Fibroblast of skin of scalp (primary cell): ENCODE measurements around the gene ZNF425.
"Not testable (repeated sequence)": the region's sequence is repeated elsewhere in the genome, so short reads cannot be mapped to it uniquely, and the experiment has no call there.

Source experiments
- DNase-seq: peaks from one replicate; pipeline ENCODE4 v3.0.0-alpha.2; 2013

The ZNF425 gene

DNA sequence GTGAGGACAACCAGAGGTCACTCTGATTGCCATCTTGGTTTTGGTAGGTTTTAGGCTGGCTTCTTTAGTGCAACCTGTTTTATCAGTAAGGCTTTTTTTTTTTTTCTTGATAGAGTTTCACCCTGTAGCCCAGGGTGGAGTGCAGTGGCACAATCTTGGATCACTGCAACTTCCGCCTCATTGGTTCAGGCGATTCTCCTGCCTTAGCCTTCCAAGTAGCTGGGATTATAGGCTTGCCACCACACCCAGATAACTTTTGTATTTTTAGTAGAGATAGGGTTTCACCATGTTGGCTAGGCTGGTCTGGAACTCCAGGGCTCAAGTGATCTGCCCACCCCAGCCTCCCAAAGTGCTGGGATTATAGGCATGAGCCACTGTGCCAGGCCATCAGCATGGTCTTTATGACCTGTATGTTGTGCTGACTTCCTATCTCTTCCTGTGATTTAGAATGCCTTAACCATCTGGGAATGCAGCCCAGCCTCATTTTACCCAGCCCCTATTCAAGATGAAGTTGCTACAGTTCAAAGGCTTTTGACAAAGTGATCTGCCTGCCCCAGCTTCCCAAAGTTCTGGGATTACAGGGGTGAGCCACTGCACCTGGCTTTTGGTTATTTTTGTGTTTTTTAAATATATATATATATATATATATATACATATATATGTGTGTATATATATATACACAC, 7.0 kb upstream of the ZNF425 start:
- no peak for DNase-seq

DNA sequence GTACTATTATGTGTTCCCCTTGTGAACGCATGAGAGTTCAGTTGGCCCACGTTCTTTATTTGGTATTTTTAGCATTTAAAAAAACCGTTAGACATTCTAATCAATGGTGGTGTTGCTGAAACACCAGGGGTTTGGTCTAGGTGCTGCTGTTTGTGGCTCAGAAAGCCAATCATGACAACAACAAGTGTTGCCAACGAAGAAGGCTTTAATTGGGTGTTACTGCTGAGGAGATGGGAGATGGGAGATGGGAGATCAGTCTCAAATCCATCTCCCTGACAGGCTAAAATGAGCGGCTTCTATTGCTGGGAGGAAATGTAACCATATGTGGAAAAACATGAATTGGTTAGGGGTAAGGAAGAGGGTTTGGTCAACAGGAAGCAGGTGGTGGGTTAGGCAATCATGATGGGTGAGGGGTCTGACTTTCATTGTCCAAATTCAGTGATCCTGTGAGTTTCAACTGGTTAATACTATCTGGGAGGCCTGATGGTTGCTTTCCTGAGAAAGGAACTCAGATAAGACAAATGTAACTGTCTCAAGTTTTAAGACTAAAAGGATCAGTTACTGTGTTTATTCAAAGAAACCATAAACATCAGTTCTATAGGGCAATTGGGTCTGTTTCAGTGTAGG, 4.6 kb upstream of the ZNF425 start:
- DNase-seq = no peak

DNA sequence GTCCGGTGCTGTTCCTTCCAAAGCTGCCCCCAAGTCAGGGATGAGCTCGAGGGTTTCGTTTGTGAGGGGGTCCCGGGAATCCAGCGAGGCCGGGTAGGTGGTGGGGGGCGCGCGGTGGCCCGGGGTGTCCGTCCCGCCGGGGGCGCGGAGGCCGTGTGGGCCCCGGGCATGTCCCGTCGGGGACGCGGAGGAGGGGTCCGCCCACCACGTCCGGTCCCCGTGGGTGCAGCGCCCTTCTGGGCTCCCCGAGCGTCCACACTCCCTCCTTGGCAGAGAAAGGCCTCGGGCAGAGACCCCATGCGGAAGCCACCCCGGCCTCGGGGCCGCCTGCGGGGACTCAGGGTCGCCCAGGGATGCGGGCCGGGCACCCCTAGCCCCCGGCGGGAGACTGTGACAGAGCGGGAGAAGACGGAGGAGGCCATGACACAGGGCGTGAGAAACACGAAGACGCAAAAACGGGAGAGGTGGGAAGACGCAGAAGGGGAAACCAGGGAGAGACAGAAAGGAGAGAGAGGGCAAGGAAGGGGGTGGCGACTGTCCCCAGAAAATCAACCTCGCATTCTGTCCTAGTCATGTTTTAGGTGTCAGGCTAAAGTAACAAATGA, 640 bp upstream of the ZNF425 start:
- DNase-seq = peak; percentile 37

DNA sequence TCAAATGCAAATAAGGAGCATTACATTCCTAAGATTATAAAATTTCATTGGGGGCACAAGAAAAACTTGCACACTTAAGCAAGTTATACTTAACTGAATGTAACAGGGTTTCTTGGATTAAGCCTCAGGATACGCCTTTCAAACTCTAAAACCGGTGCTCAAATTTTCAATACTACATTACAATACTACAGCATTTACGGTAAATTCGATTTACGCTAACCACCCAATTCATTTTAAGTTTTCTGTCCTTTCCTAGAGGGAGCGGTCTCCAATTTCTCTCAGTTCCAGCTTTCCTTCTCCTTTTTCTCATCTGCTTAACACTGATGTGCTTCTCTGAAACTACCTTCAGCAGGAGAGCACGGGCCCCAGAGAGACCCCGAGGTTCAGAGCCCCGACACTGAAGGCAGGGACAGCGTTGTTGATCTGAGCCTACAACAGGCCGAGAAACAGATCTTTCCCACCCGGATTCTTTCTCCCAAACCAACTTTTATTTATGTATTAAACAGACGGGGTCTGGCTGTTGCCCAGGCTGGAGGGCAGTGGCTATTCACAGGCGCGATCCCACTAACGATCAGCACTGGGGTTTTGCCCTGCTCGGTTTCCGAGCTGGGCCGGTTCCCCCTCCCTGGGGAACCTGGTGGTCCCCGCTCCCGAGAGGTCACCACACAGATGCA, 798 bp downstream of the ZNF425 start:
- no peak for DNase-seq

DNA sequence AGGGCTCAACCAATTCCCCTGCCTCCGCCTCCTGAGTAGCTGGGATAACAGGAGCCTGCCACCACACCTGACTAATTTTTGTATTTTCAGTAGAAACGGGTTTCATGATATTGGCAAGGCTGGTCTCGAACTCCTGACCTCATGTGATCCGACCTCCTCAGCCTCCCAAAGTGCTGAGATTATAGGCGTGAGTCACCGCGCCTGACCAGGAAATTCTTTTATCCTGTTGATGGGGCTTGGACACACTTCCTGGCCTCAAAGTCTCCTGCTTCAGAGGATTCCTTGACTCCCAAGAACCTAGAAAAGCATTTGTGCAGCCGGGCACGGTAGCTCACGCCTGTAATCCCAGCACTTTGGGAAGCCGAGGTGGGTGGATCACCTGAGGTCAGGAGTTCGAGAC, 16.2 kb downstream of the ZNF425 start:
- DNase-seq = no peak

DNA sequence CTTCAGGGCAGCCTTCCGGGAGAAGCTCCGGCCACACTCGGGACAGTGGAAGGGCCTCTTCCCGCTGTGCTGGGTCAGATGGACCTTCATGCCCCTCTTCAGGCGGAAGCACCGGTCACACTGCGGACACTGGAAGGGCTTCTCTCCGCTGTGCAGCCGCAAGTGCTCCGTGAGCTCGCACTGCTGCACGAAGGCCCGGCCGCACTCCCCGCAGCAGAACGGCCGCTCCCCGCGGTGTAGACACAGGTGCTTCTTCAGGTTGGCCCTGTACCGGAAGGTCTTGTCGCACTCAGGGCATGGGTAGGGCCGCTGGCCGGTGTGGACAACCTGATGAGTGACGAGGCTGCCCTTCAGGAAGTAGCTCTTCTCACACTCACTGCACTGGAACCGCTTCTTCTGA, 21.4 kb downstream of the ZNF425 start:
- DNase-seq = no peak

DNA sequence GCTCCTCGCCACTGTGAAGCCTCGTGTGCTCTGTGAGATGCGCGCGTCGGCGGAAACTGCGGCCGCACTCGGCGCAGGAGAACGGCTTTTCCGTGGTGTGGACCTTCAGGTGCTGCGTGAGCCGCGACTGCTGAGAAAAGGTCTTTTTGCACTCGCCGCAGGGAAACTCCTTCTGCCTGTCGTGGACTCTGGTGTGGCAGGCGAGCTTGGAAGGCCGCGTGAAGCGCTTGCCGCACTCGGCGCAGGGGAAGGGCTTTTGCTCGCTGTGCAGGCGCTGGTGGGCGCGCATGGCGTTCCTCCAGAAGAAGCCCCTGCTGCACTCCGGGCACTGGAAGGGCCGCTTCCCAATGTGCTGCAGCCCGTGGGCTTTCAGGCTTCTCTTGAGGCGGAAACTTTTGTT, 21.9 kb downstream of the ZNF425 start:
- DNase-seq = no peak

DNA sequence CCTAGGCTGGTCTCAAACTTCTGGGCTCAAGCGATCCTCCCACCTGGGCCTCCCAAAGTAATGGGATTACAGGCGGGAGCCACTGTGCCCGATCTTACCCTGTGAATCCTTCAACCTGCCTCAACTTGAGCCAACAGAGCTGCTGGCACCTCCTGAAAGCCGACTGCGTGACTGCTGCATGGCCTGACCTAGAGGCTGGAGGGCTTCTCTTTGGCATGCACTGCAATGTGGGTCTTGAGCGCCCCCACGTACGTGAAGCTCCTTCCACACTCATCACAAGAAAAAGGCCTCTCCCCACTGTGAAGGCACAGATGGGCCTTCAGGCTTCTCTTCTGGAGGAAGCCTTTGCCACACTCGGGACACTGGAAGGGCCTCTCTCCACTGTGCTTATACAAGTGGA, 22.7 kb downstream of the ZNF425 start:
- DNase-seq = no peak

DNA sequence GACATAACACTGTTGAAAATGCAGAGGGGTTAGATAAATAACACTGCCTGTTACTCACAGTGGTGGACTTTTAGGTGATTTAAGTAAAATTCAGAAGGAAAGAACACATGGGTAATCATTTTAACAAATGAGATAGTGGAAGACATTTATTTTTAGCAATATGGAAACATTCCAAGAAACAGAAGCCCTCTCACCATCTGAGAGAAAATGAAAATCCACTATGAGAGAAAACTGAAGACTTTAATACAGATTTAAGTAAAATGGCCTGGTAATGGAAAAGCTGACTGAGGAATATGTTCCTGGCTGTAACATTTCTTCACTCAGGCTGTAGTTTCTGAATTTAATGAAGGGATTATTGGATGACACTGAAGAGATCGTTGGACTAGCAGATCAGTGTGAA, 23.5 kb downstream of the ZNF425 start:
- no peak for DNase-seq

DNA sequence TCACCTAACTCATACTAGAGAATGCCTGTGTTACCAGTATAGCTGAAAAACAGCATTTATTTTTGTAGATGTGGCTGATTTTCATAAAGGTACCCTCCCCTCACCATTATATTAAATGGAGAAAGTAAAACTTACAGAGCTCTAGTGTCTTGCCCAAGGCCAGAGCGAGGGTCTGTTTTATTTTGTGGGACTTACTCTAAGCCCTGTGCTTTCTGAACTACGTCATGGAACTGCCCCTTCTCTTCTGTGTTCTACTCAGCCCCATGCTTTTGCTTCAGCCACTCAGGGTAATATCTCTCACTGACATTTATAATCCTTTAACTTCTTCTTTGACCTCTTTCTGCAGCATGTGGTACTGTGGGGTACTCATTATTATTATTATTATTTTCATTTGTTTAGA, 25.3 kb downstream of the ZNF425 start:
- no peak for DNase-seq

DNA sequence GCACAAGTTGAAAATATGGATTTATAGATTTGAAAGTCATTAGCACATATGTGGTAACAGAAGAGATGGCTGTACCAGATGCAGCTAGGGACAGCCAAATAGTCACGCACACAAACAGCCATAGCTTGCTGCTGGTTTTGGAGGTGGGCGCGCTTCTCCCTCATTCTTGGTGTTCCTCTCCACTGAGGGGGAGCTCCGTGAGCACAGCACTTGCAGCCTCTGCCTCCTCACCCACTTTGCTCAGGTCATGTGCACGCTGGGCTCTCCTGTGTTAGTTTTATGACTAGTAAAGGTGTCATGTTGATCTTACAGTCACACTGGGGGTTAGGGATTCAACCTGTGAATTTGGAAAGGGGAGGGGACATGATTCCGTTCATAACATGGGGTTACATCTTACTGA, 27.1 kb downstream of the ZNF425 start:
- no peak for DNase-seq

DNA sequence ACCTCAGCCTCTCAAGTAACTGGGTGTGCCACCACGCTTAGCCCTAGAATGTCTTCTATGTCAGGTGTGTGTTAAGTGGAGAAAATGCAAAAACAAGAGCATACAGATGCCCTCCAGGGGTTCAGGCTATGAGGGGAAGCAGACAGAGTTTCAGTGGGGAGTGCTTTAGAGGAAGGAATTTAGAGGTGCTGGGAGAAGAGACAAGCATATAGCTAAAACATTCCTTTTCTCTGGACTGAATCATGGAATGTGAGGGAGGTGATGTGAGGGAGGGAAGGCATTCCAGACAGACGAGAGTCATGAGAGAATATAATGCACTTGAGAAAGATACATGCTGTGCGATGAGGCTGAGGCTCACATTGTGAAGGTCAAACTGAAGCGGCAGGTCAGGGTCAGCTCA, 29.0 kb downstream of the ZNF425 start:
- DNase-seq = peak; percentile 6

DNA sequence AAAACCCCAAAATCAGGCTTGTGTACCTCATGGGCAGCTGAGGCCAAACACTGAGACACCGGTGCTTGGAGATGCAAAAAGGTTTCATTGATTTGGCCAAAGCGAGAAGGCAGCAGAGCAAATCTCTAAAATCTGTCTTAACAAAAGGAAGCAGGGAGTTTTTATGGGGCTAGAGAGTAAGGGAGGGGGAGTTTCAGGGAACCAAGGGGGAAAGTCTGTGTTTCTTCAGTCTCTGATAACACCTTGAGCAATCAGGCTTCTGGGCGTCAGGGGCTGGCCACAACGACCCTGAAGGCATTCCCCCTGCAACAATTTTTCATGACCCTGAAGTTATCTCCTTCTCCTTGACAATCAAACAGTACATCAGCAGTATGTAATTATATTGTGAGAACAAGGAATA, 32.9 kb downstream of the ZNF425 start:
- DNase-seq = no peak

DNA sequence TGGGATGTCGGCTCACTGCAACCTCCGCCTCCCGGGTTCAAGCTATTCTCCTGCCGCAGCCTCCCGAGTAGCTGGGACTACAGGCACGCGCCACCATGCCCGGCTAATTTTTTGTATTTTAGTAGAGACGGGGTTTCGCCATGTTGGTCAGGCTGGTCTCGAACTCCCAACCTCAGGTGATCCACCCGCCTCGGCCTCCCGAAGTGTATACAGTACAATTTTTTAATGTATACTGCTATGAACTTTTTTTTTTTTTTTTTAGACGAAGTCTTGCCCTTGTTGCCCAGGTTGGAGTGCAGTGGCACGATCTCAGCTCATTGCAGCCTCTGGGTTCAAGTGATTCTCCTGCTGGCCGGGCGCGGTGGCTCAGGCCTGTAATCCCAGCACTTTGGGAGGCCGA, 33.9 kb downstream of the ZNF425 start:
- not testable (repeated sequence) for DNase-seq

DNA sequence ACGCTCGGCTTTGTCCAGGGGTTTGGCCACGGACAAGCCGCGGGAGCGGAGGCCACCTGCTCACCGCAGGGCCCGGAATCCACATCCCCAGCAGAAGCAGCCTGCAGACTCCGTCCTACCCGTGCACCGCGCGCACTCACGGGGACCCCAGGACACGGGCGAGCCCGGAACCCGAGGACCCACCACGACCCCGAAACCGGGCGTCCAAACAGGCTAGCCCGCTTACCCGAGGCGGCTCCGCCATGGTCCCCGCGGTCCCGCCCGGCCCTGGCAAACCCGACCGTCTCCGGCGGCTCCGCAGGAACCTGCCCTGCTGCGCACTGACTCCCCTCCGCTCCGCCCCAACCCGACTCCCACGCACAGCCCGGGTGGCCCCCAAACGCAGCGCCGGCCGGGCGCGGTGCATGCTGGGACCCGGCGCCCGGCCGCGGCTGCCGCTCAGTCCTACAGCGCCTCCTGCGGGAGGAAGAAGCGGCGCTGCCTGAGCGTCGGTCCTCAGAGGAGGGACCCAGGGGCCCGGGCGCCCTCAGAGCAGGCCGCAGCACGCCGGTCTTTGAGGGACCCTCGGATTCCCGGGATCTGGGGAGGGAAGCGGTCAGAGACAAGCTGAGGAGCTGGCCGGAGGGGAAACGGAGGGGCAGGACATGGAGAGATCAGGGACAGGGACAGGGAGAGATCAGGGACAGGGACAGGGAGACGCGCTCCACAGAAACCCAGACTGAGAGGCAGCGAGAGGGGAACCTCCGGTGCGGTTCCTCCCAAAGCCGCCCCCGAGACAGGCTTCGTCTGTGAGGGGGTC, 35.5 kb downstream of the ZNF425 start, which contains the start of gene ZNF786:
TSS of gene ZNF786 (minus strand) at position 322 of the 799 bp plus-strand sequence. CDS start at position 244, 78 bp downstream.
- peak; percentile 91 for DNase-seq

DNA sequence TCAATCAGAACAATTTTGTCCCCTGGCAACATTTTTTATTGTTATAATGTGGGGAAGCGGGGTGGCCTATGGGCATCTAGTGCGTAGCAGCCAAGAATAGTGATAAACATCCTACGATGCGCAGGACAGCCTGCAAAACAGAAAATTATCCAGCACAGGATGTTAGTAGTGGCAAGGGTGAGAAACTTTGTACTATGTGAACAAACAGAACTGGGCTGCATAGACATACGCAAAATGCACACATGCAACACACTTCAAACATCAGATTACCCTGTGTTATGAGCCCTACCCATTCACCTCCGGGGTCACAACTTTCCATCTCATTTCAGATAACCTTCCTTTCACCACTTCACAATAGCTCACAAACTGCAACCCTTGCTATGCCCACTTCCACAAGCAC, 38.7 kb downstream of the ZNF425 start:
- no peak for DNase-seq

DNA sequence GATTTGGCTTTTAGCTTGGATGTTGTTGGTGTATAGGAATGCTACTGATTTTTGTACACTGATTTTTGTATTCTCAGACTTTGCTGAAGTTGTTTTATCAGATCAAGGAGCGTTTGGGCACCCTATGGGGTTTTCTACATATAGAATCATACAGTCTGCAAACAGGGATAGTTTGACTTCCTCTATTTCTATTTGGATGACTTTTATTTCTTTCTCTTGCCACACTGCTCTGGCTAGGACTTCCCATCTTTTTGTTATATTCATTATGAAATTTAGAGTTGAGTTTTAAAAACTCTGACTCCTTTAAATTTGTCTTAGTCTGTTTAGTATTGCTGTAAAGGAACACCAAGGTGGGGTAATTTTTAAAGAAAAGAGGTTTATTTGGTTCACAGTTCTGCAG, 40.3 kb downstream of the ZNF425 start:
- DNase-seq = no peak

DNA sequence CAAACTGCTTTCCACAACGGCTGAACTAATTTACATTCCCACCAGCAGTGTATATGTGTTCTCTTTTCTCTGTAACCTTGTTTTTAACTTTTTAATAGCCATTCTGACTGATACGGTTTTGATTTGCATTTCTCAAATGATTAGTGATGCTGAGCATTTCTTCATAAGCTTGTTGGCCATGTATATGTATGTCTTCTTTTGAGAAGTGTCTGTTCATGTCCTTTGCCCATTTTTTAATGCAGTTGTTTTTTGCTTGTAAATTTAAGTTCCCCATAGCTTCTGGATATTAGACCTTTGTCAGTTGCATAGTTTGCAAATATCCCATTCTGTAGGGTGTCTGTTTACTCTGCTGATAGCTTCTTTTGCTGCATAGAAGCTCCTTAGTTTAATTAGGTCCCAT, 41.7 kb downstream of the ZNF425 start:
- DNase-seq = no peak

DNA sequence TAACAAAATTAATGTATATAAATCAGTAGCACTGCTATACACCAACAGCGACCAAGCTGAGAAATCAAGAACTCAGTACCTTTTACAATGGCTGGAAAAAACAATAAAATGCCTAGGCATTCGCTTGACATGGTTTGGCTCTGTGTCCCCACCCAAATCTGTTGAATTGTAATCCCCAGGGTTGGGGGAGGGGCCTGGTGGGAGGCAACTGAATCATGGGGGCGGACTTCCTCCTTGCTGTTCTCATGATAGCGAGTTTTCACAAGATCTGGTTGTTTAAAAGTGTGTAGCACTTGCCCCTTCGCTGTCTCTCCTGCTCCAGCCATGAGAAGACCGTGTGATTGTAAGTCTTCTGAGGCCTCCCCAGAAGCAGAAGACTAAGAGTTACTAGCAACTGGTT, 44.2 kb downstream of the ZNF425 start:
- DNase-seq = no peak

DNA sequence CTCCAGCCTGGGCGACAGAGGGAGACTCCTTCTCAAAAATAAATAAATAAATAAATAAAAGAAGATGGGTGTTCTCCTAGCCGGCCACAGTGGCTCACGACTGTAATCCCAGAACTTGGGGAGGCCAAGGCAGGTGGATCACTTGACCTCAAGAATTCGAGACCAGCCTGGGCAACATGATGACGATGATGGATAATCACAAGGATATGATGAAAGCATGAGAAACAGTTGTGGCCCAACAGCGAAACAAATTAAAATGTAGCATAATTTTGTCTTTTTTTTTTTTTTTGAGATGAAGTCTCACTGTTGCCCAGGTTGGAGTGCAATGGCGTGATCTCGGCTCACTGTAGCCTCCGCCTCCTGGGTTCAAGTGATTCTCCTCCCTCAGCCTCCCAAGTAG, 48.5 kb downstream of the ZNF425 start:
- no peak for DNase-seq

DNA sequence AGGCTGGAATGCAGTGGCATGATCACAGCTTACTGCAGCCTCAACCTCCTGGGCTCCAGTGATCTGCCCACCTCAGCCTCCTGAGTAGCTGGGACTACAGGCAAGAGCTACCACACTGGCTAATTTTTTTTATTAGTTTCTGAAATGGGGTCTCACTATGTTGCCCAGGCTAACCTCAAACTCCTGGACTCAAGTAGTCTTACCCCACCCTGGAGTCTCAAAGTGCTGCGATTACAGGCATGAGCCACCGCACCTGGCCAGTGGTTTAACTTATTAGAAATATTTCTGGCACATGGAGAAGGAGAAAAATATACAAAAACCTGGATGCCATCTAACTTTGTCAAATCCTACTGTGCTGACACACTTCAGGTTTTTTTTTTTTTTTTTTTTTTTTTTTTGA, 50.8 kb downstream of the ZNF425 start:
- DNase-seq = no peak

DNA sequence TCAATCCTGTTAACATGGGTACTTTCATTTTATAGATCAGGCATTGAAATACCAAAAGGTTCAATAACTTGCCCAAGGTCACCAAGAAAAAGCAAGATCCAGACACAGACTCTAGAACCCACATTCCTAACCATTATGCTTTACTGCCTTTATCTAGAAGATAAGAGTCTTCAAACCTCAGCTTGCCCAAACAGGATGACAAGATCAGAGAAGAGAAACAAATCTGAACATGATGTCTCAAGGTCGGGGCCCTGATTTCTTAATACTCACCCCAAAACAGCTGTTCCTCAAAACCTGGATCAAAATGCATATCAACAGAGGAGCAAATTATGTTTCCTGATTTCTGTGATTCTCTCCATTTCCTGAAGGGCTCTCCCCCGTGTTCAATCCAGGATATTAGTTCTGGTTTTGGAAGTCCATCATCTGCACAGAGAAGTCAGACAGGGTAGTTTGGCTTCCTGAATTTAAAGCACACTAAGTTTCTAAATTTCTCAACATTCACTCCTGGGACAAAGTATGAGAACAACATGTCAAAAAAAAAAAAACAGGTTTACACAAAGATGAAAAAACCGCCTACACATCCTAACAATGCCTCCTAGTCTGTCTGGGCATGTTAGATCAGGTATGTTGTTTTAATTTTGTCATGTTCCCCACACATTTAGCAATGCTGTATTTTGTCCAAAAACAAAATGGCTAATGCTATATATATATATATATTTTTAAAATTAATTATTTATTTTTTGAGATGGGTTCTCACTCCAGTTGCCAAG, 51.8 kb downstream of the ZNF425 start:
- DNase-seq = no peak
